GM12878 (cell line): ENCODE data around the gene LY6G5B. TPM values are rescaled to one million over a fixed set of nuclear protein-coding genes. Genes with fewer than 3 reads are reported as not detected.

Experiments
- ETV6 ChIP-seq, 2 experiments: fragments of 450-650 bp in 1 of 2; IDR thresholded peaks in 1 of 2; conservative IDR thresholded peaks in 1 of 2; 2 replicates each; pipeline ENCODE4 v1.6.1; 2014; ENCODE audit warnings: antibody characterized with exemption in 1 of 2, borderline replicate concordance in 1 of 2, low read depth in 1 of 2, mild to moderate bottlenecking in 1 of 2, moderate library complexity in 1 of 2
- EZH2 ChIP-seq: IDR thresholded peaks from 2 replicates; pipeline ENCODE4 v1.6.1; 2012; ENCODE audit warnings: low read depth, mild to moderate bottlenecking, control low read depth, inconsistent platforms, low read length, borderline replicate concordance; ENCODE audit not compliant: control insufficient read depth
- FOS ChIP-seq: IDR thresholded peaks from 3 replicates; pipeline ENCODE4 v1.6.1; 2011; ENCODE audit warnings: borderline replicate concordance; ENCODE audit not compliant: insufficient read length; ENCODE audit errors: extremely low read depth
- JUND ChIP-seq: IDR thresholded peaks from 2 replicates; pipeline ENCODE4 v1.6.1; 2012; ENCODE audit warnings: low read depth, mild to moderate bottlenecking, low read length, improper control_type of control experiment, moderate library complexity
- MAX ChIP-seq: IDR thresholded peaks from 2 replicates; pipeline ENCODE4 v1.6.1; 2012; ENCODE audit warnings: low read depth, low read length, improper control_type of control experiment
- NFXL1 ChIP-seq: fragments of 450-650 bp; IDR thresholded peaks from 2 replicates; pipeline ENCODE4 v1.6.1; 2017; ENCODE audit warnings: antibody characterized with exemption, mild to moderate bottlenecking, borderline replicate concordance
- NFYB ChIP-seq: IDR thresholded peaks from 2 replicates; pipeline ENCODE4 v1.6.1; 2011; ENCODE audit warnings: low read depth, mild to moderate bottlenecking, low read length, improper control_type of control experiment, moderate library complexity; ENCODE audit not compliant: insufficient read depth
- RUNX3 ChIP-seq: IDR thresholded peaks from 2 replicates; pipeline ENCODE4 v1.6.1; 2012; ENCODE audit warnings: low read length, inconsistent platforms
- ZBTB33 ChIP-seq: fragments of 450-650 bp; IDR thresholded peaks from 2 replicates; pipeline ENCODE4 v1.6.1; 2017; ENCODE audit warnings: mild to moderate bottlenecking
- ZSCAN29 ChIP-seq: fragments of 450-650 bp; IDR thresholded peaks from 2 replicates; pipeline ENCODE4 v1.6.1; 2017; ENCODE audit warnings: mild to moderate bottlenecking, moderate library complexity
- polyA plus RNA-seq, 11 experiments: library from polyadenylated mRNA; depleted of rRNA in 4 of 11; unstranded in 6 of 11; stranded (reverse) in 5 of 11; fragments of >200 nt; fragmentation: Nextera tagmentation in 4 of 11; fragmentation: Illumina TruSeq in 1 of 11; extraction: Ambion mirVana in 4 of 11; extraction: Trizol in 1 of 11; gene quantifications; 1 replicate in 1 of 11; 2 replicates in 10 of 11; pipeline versions ENCODE4 v1.2.1 to v1.2.3, GENCODE V29; 2011 to 2016; ENCODE audit warnings: inconsistent platforms in 2 of 11, missing spikeins in 2 of 11, low read depth in 1 of 11
- total RNA-seq, 4 experiments: library from RNA; depleted of rRNA in 3 of 4; stranded (reverse); fragments of >200 nt in 3 of 4; fragmentation: Illumina TruSeq in 1 of 4; extraction: Trizol in 1 of 4; gene quantifications; 2 replicates each; pipeline versions ENCODE4 v1.2.1 to v1.2.3, GENCODE V29; 2013 to 2021

The LY6G5B gene
- total and polyA plus RNA-seq, 10 of the 15 experiments (the other 5 are each of a cell fraction or from before 2014, with no cell fraction given): 3.2 to 16.5 (median 7.5) TPM

GRCh38 chr6:31665501-31666336 is 4.1 kb upstream of the LY6G5B start, which contains the start of gene CSNK2B (continued):
- TF ChIP-seq ETV6 (conservative IDR thresholded peaks at IDR 0.05 in 1 of 2, IDR thresholded peaks at IDR 0.05 in 1 of 2; ENCODE audit: borderline replicate concordance in 1 of 2, low read depth in 1 of 2): no peak
- 0 out of 2 replicates have a peak, but pooled peaks have one; percentile 28 for TF ChIP-seq NFYB
- no peak for TF ChIP-seq NFXL1
- no peak for TF ChIP-seq FOS
- peak; percentile 14; the same call in 1 of the 2 replicates for TF ChIP-seq MAX
- 0 out of 2 replicates have a peak, but pooled peaks have one; percentile 8 for TF ChIP-seq ZSCAN29
- peak; percentile 66 for TF ChIP-seq RUNX3
- TF ChIP-seq ZBTB33: no peak
- TF ChIP-seq JUND: no peak
- TF ChIP-seq EZH2: no peak
- TF ChIP-seq, all 136 proteins: peak for 54
